LNCaP clone FGC (cell line): ENCODE data around the gene MED22.

Source experiments
- DNase-seq: peaks from one replicate; pipeline ENCODE4 v3.0.0-alpha.2; 2011; ENCODE audit warnings: low read depth
- H3K4me3 ChIP-seq: 2 replicates; pipeline ENCODE4 v1.5.1; 2011; ENCODE audit warnings: mild to moderate bottlenecking, low read depth, low read length, control low read depth
- CTCF ChIP-seq: IDR thresholded peaks from 2 replicates; pipeline ENCODE4 v1.5.1; 2012; ENCODE audit warnings: mild to moderate bottlenecking; ENCODE audit not compliant: control insufficient read depth, insufficient read depth; ENCODE audit errors: extremely low read depth

MED22 gene

GRCh38 chr9:133375724-133376654 is 28.1 kb upstream of the MED22 start, which contains the start of the genes STKLD1 and SURF4:
Gene STKLD1, plus strand, starts transcription at chr9:133376366. Its CDS starts 108 bp downstream, at chr9:133376474.
Gene SURF4, minus strand, starts transcription at chr9:133376060. Its CDS starts 91 bp downstream, at chr9:133375969.
- no peak for TF ChIP-seq CTCF
- peak within 1 kb of the TSS; percentile 83 for H3K4me3 ChIP-seq
- peak; percentile 86 for DNase-seq

GRCh38 chr9:133375116-133375723 is 27.3 kb upstream of the MED22 start:
- peak overlapping the region; percentile 83 for H3K4me3 ChIP-seq
- peak; percentile 20; the same call in 1 of the 2 replicates for TF ChIP-seq CTCF
- DNase-seq = no peak

- DNase-seq = no peak
- H3K4me3 ChIP-seq = peak overlapping the region; percentile 83
- TF ChIP-seq CTCF = no peak
Observed at GRCh38 chr9:133374612-133375115, 26.7 kb upstream of the MED22 start.

- H3K4me3 ChIP-seq = no peak overlapping the region
- no peak for TF ChIP-seq CTCF
Observed at GRCh38 chr9:133372144-133372543, 24.2 kb upstream of the MED22 start.

GRCh38 chr9:133371261-133371711 is 23.4 kb upstream of the MED22 start:
- TF ChIP-seq CTCF = no peak
- H3K4me3 ChIP-seq = no peak overlapping the region
- DNase-seq = no peak

More at GRCh38 chr9:133372144-133372543, 24.2 kb upstream of the MED22 start:
- no peak for DNase-seq

- no peak overlapping the region for H3K4me3 ChIP-seq
- no peak for TF ChIP-seq CTCF
- DNase-seq = peak; percentile 33
Observed at GRCh38 chr9:133370685-133371084, 22.8 kb upstream of the MED22 start.
